Astrocyte (in vitro differentiated cells and primary cell): ENCODE data around the gene KIF26B.

Experiments
- CTCF ChIP-seq: IDR thresholded peaks from 2 replicates; pipeline ENCODE4 v1.5.1; 2011; ENCODE audit warnings: low read depth, mild to moderate bottlenecking, inconsistent platforms, low read length, moderate library complexity; ENCODE audit not compliant: insufficient read depth
- EZH2 ChIP-seq: IDR thresholded peaks from 2 replicates; pipeline ENCODE4 v1.6.1; 2012; ENCODE audit warnings: mild to moderate bottlenecking, low read length, inconsistent platforms; ENCODE audit not compliant: insufficient read depth

- TF ChIP-seq CTCF: no peak
- TF ChIP-seq EZH2: no peak
Measured at GRCh38 chr1:245246433-245246832, 91.6 kb downstream of the KIF26B start.
